Retina (tissue), 1 donor: ENCODE data around the gene PLN.

Source experiments
- DNase-seq: peaks from one replicate; pipeline ENCODE4 v3.0.0-alpha.2; 2016

PLN gene

DNA sequence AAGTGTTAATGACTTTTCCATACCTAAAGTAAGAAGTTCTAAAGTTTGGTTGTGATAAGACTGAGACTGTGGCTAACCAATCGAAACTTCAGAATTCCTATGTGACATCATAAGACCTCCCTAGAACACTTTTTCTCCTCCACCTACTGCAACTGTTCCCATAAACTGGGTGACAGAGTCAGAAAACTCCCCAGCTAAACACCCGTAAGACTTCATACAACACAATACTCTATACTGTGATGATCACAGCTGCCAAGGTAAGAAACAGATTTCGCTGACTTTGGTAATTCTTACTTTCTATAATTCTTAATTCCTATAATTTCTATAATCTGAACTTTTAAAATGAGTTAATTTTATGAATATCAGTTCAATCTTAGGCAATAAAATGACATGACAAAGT lies at the start of gene PLN:
Gene PLN (plus strand): TSS at position 161 of the 400 bp plus-strand sequence. CDS start 10,626 bp downstream, outside the sequence.
- no peak for DNase-seq

- DNase-seq, result no peak
These were observed 47.7 kb upstream of the PLN start for GRCh38 chr6:118500130-118501015.

- no peak for DNase-seq
These were observed 47.0 kb upstream of the PLN start for GRCh38 chr6:118501099-118501498.

DNA sequence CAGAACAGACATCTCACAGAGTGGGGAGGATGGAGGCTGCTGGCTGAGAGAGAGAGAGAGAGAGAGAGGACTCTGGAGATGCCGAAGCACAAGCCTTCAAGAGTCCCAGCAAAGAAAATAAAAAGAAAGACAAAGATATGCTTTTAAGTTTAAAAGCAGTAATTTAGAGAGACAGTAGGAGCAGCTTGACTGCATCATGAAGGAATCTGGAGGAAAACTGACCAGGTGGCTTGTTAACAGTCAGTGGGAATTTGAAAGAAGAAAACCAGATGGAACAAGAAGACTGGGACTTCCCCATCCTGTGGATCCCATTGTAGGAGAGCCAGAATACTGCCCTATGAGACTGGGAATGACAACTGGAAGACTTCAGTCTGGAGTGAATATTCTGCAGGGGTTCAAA lies 46.3 kb upstream of the PLN start:
- DNase-seq, result no peak

- DNase-seq, result no peak
These were observed 45.9 kb upstream of the PLN start for GRCh38 chr6:118502169-118502568.

DNA sequence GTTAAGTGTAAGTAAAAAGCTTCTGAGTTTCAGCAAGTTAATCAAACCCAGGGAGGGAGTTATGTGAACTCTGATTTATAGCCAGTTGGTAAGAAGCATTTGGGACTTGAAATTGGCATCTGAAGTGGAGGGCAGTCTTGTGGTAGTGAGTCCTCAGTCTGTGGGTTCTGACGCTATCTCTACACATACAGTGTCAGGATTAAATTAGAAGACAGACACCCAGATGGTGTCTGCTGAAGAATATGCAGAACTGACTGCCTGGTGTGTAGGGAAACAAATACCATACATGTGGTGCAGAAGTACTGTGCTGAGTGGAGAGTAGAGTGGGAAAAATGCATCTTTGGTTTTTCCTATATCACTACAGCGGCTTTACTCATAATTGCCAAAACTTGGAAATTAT lies 43.5 kb upstream of the PLN start:
- no peak for DNase-seq

GRCh38 chr6:118505656-118506055 lies 42.4 kb upstream of the PLN start:
- DNase-seq, result no peak

DNA sequence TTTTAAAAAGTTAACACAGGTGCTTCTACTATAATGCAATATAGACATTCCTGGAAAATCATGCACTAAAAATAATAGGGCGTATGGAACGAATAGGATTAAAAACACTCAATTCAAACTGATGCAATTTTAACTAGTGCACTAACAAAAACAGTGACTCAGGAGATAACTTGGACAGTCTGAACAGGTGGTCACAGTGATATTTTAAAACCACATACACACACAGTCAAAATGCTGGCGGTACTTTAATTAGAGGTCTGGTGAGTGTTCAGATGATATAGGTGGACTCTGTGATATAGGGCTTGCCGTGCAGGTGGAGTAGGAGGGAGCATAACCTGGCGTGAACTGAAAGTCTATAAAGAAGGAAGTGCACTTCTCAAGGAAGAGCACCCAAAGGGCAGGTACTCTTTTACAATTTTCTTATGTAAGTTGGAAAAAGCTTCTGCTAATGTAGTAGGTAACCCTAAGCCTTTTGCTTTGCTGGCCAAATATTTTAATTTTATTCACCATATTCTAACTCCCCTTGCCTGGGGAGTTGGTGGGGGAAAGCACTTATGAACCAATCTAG lies 41.9 kb upstream of the PLN start:
- DNase-seq, result no peak

DNA sequence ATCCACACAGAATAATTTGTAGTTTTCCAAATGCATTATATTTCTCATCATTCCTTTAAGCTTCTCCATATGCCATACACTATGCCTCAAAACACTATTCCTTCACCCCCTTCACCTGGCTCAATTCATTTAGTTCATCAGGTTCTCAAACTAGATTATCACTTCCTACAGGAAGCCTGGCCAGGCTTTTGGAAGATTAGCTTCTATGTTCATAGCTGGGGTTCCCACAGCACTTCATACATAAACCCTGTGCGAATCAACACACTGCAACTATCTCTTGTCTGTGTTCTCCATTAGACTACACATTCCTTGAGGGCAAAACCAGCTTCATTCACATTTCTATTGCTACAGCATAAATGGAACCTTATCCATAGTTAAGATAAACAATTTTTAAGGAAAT lies 40.5 kb upstream of the PLN start:
- DNase-seq, result no peak

GRCh38 chr6:118509009-118509617 lies 39.0 kb upstream of the PLN start:
- DNase-seq, result no peak

DNA sequence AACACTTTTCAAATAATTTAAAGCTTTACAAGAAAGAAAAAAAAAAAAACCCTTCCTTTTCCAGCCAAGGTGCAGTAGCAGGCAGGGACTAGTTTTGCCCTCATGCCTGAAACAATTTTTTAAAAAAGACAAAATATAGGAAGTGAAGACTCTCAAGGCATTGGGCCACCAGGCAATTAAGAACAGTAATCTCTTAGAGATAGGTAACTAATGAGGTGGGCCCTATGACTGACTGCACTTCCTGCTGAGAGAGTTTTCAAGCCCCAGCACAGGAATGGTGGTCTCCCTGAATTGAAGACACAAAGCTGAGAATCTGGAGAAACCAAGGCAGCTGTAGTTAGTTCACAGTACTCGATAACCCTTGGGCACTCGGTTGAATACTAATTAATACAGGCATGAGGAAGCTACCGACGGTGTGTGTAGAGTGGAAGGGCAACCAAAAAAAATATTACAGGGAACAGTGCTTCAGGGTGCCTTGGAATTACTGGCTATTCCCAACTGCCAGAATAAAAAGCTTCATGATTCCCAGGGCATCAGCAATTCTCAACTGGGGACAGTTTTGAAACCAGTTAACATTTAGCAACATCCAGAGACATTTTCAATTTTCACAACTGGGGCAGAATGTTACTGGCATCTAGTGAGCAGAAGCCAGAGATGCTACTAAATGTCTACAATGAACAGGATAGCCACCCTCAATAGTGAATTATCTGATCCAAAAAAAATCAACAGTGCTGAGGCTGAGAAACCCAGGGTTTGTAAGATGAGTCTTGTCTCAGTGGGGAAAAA lies 36.0 kb upstream of the PLN start:
- no peak for DNase-seq

GRCh38 chr6:118514689-118515088 lies 33.4 kb upstream of the PLN start:
- no peak for DNase-seq

DNA sequence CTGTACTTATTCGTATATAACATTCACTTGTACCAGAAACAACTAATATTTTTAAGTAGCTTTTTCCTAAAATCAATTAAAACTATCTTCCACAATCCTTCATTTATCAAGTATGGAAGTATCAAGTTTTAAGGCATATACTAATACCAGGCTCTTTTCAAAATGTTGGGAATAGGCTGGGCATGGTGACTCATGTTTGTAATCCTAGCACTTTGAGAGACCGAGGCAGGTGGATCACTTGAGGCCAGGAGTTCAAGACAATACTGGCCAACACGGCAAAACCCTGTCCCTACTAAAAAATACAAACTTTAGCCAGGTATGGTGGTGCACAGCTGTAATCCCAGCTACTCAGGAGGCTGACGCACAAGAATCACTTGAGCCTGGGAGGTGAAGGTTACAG lies 25.7 kb upstream of the PLN start:
- DNase-seq, result no peak

DNA sequence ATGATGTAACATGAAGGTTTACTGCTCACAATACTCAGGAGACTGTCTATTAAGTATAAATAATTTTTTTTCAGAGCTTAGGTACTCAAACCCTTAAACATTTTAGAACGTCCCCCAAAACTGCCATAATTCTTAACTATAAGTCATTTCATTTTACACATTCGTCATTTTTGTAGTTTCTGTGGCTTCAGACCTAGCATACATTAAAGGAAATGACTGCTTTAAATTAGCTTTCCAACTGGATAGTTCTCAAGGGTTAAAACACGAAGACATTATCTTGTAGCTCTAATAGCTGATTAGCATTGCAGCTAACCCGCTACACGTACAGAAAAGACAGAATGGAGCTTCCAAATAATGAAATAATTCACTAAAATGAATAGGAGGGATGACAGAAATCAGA lies 24.9 kb upstream of the PLN start:
- DNase-seq, result no peak

GRCh38 chr6:118524686-118525085 lies 23.4 kb upstream of the PLN start:
- DNase-seq, result no peak

- DNase-seq, result no peak
These were observed 21.9 kb upstream of the PLN start for GRCh38 chr6:118525913-118526780.

- no peak for DNase-seq
These were observed 20.0 kb upstream of the PLN start for GRCh38 chr6:118528129-118528528.

DNA sequence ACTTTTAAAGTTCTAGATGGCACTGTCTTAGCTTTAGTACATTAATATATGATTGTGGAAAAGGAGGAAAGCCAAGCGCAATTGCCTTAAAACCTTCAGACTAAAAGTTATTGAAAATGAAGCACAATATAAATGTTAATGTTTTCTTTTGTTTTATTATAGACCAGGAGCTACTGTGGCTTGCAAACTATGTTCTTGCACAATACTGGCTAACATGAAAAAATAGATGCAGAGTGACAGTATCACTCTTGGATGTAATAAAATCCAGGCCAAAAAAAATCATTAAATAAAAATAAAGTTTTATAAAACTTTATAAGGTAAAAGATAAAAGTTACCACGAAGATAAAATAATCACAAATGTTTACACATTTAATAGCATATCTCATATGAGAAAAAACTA lies 18.3 kb upstream of the PLN start:
- DNase-seq, result no peak

- DNase-seq, result no peak
These were observed 17.2 kb upstream of the PLN start for GRCh38 chr6:118530942-118531341.

GRCh38 chr6:118535176-118535844 lies 12.8 kb upstream of the PLN start:
- no peak for DNase-seq

GRCh38 chr6:118536478-118536877 lies 11.6 kb upstream of the PLN start:
- DNase-seq, result no peak

- no peak for DNase-seq
These were observed 10.5 kb upstream of the PLN start for GRCh38 chr6:118537574-118537973.
